Testis (tissue), 3 donors: ENCODE data around the gene TAX1BP1. TPM values are rescaled to one million over a fixed set of nuclear protein-coding genes. Genes with fewer than 3 reads are reported as not detected.
A peak's percentile ranks its signal among the peaks of the same experiment; 100 is the strongest.

Experiments used
- DNase-seq: peaks from one replicate; pipeline ENCODE4 v3.0.0-alpha.2; 2019
- H3K27ac ChIP-seq, 2 donors: fragments of 200-600 bp; sonication (generic); one replicate each; pipeline ENCODE4 v1.5.1; 2019
- H3K27me3 ChIP-seq: fragments of 200-600 bp; sonication (generic); one replicate; pipeline ENCODE4 v1.5.1; 2019
- H3K36me3 ChIP-seq: fragments of 200-600 bp; sonication (generic); one replicate; pipeline ENCODE4 v1.5.1; 2017; ENCODE audit warnings: low read depth; ENCODE audit errors: missing control alignments
- H3K4me1 ChIP-seq: fragments of 200-600 bp; sonication (generic); one replicate; pipeline ENCODE4 v1.5.1; 2019
- H3K4me3 ChIP-seq, 2 donors: fragments of 200-600 bp; sonication (generic); one replicate each; pipeline ENCODE4 v1.5.1; 2017 to 2019
- H3K9me3 ChIP-seq: fragments of 200-600 bp; sonication (generic); one replicate; pipeline ENCODE4 v1.5.1; 2017
- CTCF ChIP-seq, 3 experiments: fragments of 450-650 bp in 2 of 3; fragments of 200-600 bp in 1 of 3; sonication (generic) in 1 of 3; IDR thresholded peaks; one replicate each; pipeline ENCODE4 v1.5.1; 2016 to 2019; ENCODE audit warnings: antibody characterized with exemption in 3 of 3, mild to moderate bottlenecking in 2 of 3, moderate library complexity in 1 of 3
- POLR2A ChIP-seq: fragments of 450-650 bp; IDR thresholded peaks from one replicate; pipeline ENCODE4 v1.6.1; 2017; ENCODE audit warnings: antibody characterized with exemption, mild to moderate bottlenecking, moderate library complexity
- WGBS, 2 donors: methylation state at CpG; one replicate each; pipeline ENCODE4 v1.1.5; 2018; 5-methylcytosine and 5-hydroxymethylcytosine counted together
- intact Hi-C: fragments of 100-400 bp; cut with DNase I; formaldehyde crosslinking; loops from one replicate; pipeline ENCODE4 v1.15.1; 2023; ENCODE audit warnings: low total_unique reads
- polyA plus RNA-seq: library from polyadenylated mRNA; stranded (reverse); fragments of 350-450 nt; fragmentation: Illumina TruSeq; extraction: RNeasy Lipid Tissue Mini Kit (QIAGEN cat#74804); gene quantifications from one replicate; pipeline ENCODE4 v1.2.3, GENCODE V29; 2014; ENCODE audit warnings: low read depth, low replicate concordance; ENCODE audit not compliant: insufficient read depth
- total RNA-seq, 2 donors: library from RNA; depleted of rRNA; stranded (reverse); fragments of >200 nt; gene quantifications; one replicate each; pipeline ENCODE4 v1.2.3, GENCODE V29; 2016

TAX1BP1 gene
- total and polyA plus RNA-seq, 3 donors from 2014 or later, result 36.8 to 155 (median 154) TPM

- H3K9me3 ChIP-seq, result no peaks in the 10 kb centered on the region
- H3K27me3 ChIP-seq, result no peaks in the 10 kb centered on the region
- peak overlapping the region; percentile 46 to 68 for H3K27ac ChIP-seq
- H3K4me1 ChIP-seq, result peaks cover 44% of the 10 kb centered on the region
- no peak for TF ChIP-seq POLR2A
- TF ChIP-seq CTCF (IDR thresholded peaks at IDR 0.05), result no peak
- DNase-seq, result no peak
- no peaks in the 10 kb centered on the region for H3K36me3 ChIP-seq
- 57 to 68% methylated on average over 1 of the region's 1 CpG for WGBS, 2 donors
- H3K4me3 ChIP-seq, result no peak overlapping the region
- intact Hi-C loops, result loop anchor here (10.0 kb wide), 1 partner anchor 348 kb away; no protein-coding TSS in a partner anchor
Measured at GRCh38 chr7:27746978-27747377, 7.0 kb downstream of the TAX1BP1 start.

GRCh38 chr7:27747589-27748368 is 7.8 kb downstream of the TAX1BP1 start:
- H3K4me1 ChIP-seq, result peaks cover 41% of the 10 kb centered on the region
- H3K27me3 ChIP-seq, result no peaks in the 10 kb centered on the region
- H3K9me3 ChIP-seq, result no peaks in the 10 kb centered on the region
- H3K4me3 ChIP-seq, result no peak overlapping the region
- DNase-seq, result no peak
- intact Hi-C loops, result loop anchor here (10.0 kb wide), 1 partner anchor 347 kb away; no protein-coding TSS in a partner anchor
- no peak for TF ChIP-seq CTCF (IDR thresholded peaks at IDR 0.05)
- TF ChIP-seq POLR2A, result no peak
- 69 to 73% methylated on average over 4 of the region's 4 CpGs for WGBS, 2 donors
- H3K36me3 ChIP-seq, result no peaks in the 10 kb centered on the region
- peak overlapping the region; percentile 46 to 68 for H3K27ac ChIP-seq

GRCh38 chr7:27750316-27750715 is 10.4 kb downstream of the TAX1BP1 start:
- H3K27me3 ChIP-seq, result no peaks in the 10 kb centered on the region
- no peaks in the 10 kb centered on the region for H3K9me3 ChIP-seq
- no peak overlapping the region for H3K27ac ChIP-seq
- no peak for TF ChIP-seq CTCF (IDR thresholded peaks at IDR 0.05)
- no peak for TF ChIP-seq POLR2A
- no peaks in the 10 kb centered on the region for H3K36me3 ChIP-seq
- H3K4me3 ChIP-seq, result no peak overlapping the region
- intact Hi-C loops, result no loop called here
- no peak for DNase-seq
- H3K4me1 ChIP-seq, result peaks cover 30% of the 10 kb centered on the region
- 82 to 89% methylated on average over 2 of the region's 2 CpGs for WGBS, 2 donors

- intact Hi-C loops, result no loop called here
Measured at GRCh38 chr7:27751888-27752660, 12.1 kb downstream of the TAX1BP1 start.

More at GRCh38 chr7:27751888-27752660, 12.1 kb downstream of the TAX1BP1 start:
- no peaks in the 10 kb centered on the region for H3K36me3 ChIP-seq
- 87 to 90% methylated on average over 6 of the region's 6 CpGs for WGBS, 2 donors
- TF ChIP-seq CTCF (IDR thresholded peaks at IDR 0.05), result no peak
- TF ChIP-seq POLR2A, result no peak
- peaks cover 24% of the 10 kb centered on the region for H3K4me1 ChIP-seq
- no peak overlapping the region for H3K27ac ChIP-seq
- no peaks in the 10 kb centered on the region for H3K27me3 ChIP-seq
- no peak overlapping the region for H3K4me3 ChIP-seq
- DNase-seq, result no peak
- H3K9me3 ChIP-seq, result no peaks in the 10 kb centered on the region
